NCI-H1105 treated with DMSO at 0.1 percent for 48 hours (cell line): ENCODE results near the gene CCL21.
A peak's percentile ranks its signal among the peaks of the same experiment; 100 is the strongest.

Experiments used
- DNase-seq: peaks from one replicate; lab custom pipeline; 2025; lab: John Stamatoyannopoulos, UW

The CCL21 gene

GRCh38 chr9:34669809-34670562 lies 40.0 kb downstream of the CCL21 start:
- no peak for DNase-seq

- DNase-seq: peak; percentile 90
These were observed 44.3 kb downstream of the CCL21 start for GRCh38 chr9:34665381-34666250.

- no peak for DNase-seq
These were observed 44.9 kb downstream of the CCL21 start for GRCh38 chr9:34665067-34665380.

GRCh38 chr9:34664281-34665066 lies 45.5 kb downstream of the CCL21 start:
- DNase-seq: no peak

- no peak for DNase-seq
These were observed 46.7 kb downstream of the CCL21 start for GRCh38 chr9:34663303-34663605.

- no peak for DNase-seq
These were observed 47.2 kb downstream of the CCL21 start, which contains the start of gene CCL27 for GRCh38 chr9:34662526-34663302. CCL27 (minus strand) TSS chr9:34662657; CDS start chr9:34662633, 24 bp downstream.

- DNase-seq: peak; percentile 4
These were observed 50.2 kb downstream of the CCL21 start for GRCh38 chr9:34659592-34660253.
